ENCODE results near the gene FBRS.
"Not testable (repeated sequence)": the region's sequence is repeated elsewhere in the genome, so short reads cannot be mapped to it uniquely, and the experiment has no call there.

The FBRS gene

GRCh38 chr16:30697264-30698138 is 39.3 kb downstream of the FBRS start:
- TF ChIP-seq CTCF (IDR thresholded peaks at IDR 0.05; ENCODE audit: insufficient read depth, missing control alignments): no peak
- FAIRE-seq (no peak), DNase-seq (ENCODE audit: insufficient read length, low spot score) (peak; percentile 79)

- FAIRE-seq: no peak
- DNase-seq (ENCODE audit: insufficient read length, low spot score): peak; percentile 80
- no peak for TF ChIP-seq CTCF (IDR thresholded peaks at IDR 0.05; ENCODE audit: insufficient read depth, missing control alignments)
These were observed 40.0 kb downstream of the FBRS start for GRCh38 chr16:30698139-30698815.

- FAIRE-seq (no peak), DNase-seq (ENCODE audit: insufficient read length, low spot score) (peak; percentile 63)
- no peak for TF ChIP-seq CTCF (IDR thresholded peaks at IDR 0.05; ENCODE audit: insufficient read depth, missing control alignments)
These were observed 40.8 kb downstream of the FBRS start, which contains the start of gene SRCAP for GRCh38 chr16:30698816-30699614. TSS of gene SRCAP (plus strand) at chr16:30699171. CDS start at chr16:30700825, 1,654 bp downstream.

- FAIRE-seq (no peak), DNase-seq (ENCODE audit: insufficient read length, low spot score) (no peak)
- TF ChIP-seq CTCF (IDR thresholded peaks at IDR 0.05; ENCODE audit: insufficient read depth, missing control alignments): no peak
These were observed 41.4 kb downstream of the FBRS start for GRCh38 chr16:30699615-30700099.

- no peak for FAIRE-seq
- DNase-seq (ENCODE audit: insufficient read length, low spot score): no peak
- no peak for TF ChIP-seq CTCF (IDR thresholded peaks at IDR 0.05; ENCODE audit: insufficient read depth, missing control alignments)
These were observed 42.3 kb downstream of the FBRS start for GRCh38 chr16:30700491-30700890.

GRCh38 chr16:30700971-30701370 is 42.7 kb downstream of the FBRS start:
- no peak for FAIRE-seq
- DNase-seq (ENCODE audit: insufficient read length, low spot score): no peak
- TF ChIP-seq CTCF (IDR thresholded peaks at IDR 0.05; ENCODE audit: insufficient read depth, missing control alignments): no peak

- FAIRE-seq: not testable (repeated sequence)
These were observed 44.8 kb downstream of the FBRS start for GRCh38 chr16:30703071-30703470.

More at GRCh38 chr16:30703071-30703470, 44.8 kb downstream of the FBRS start:
- not testable (repeated sequence) for DNase-seq (ENCODE audit: insufficient read length, low spot score)

Measured in D721Med (cell line).